K562 (cell line): ENCODE measurements around the gene POLR1H. TPM values are rescaled to one million over a fixed set of nuclear protein-coding genes. Genes with fewer than 3 reads are reported as not detected.

Source experiments
- ETV1 ChIP-seq: fragments of 450-650 bp; conservative IDR thresholded peaks from 2 replicates; pipeline ENCODE4 v1.6.1; 2016; ENCODE audit warnings: missing genetic modification characterization, control low read depth, low read depth, missing compliant biosample characterization
- GABPA ChIP-seq: fragments of 200-800 bp; sonication (Bioruptor generic); conservative IDR thresholded peaks from 2 replicates; pipeline ENCODE4 v1.6.1; 2016; ENCODE audit warnings: low read depth, missing genetic modification characterization, missing compliant biosample characterization
- GTF2E2 ChIP-seq: fragments of 200-800 bp; sonication (Bioruptor generic); IDR thresholded peaks from 2 replicates; pipeline ENCODE4 v1.6.1; 2016; ENCODE audit warnings: missing genetic modification characterization, missing compliant biosample characterization
- HINFP ChIP-seq: fragments of 450-650 bp; conservative IDR thresholded peaks from 2 replicates; pipeline ENCODE4 v1.6.1; 2016; ENCODE audit warnings: missing genetic modification characterization, low read depth, mild to moderate bottlenecking, control low read depth, missing compliant biosample characterization
- HLTF ChIP-seq: fragments of 450-650 bp; IDR thresholded peaks from 2 replicates; pipeline ENCODE4 v1.6.1; 2016
- MEIS2 ChIP-seq: fragments of 450-650 bp; IDR thresholded peaks from 2 replicates; pipeline ENCODE4 v1.6.1; 2014; ENCODE audit warnings: mild to moderate bottlenecking; ENCODE audit not compliant: partially characterized antibody
- NKRF ChIP-seq: fragments of 450-650 bp; IDR thresholded peaks from 2 replicates; pipeline ENCODE4 v1.6.1; 2016; ENCODE audit warnings: borderline replicate concordance
- OTX1 ChIP-seq: fragments of 450-650 bp; formaldehyde crosslinking; IDR thresholded peaks from 2 replicates; pipeline ENCODE4 v1.4.0; 2022; ENCODE audit warnings: mild to moderate bottlenecking
- PHB2 ChIP-seq: fragments of 450-650 bp; IDR thresholded peaks from 2 replicates; pipeline ENCODE4 v1.6.1; 2017; ENCODE audit warnings: low read depth
- SAP30 ChIP-seq: fragments of 200-600 bp; sonication (generic); IDR thresholded peaks from 2 replicates; pipeline ENCODE4 v1.6.1; 2012; ENCODE audit warnings: borderline replicate concordance, low read depth, mild to moderate bottlenecking, moderate library complexity, low read length, control low read depth, inconsistent platforms; ENCODE audit not compliant: insufficient read depth, poor library complexity, severe bottlenecking
- SMARCE1 ChIP-seq: fragments of 450-650 bp; IDR thresholded peaks from 2 replicates; pipeline ENCODE4 v1.7.1; 2016; ENCODE audit warnings: mild to moderate bottlenecking
- TAF9B ChIP-seq: fragments of 450-650 bp; IDR thresholded peaks from 2 replicates; pipeline ENCODE4 v1.6.1; 2018; ENCODE audit warnings: mild to moderate bottlenecking; ENCODE audit not compliant: partially characterized antibody
- TSC22D4 ChIP-seq: fragments of 450-650 bp; IDR thresholded peaks from 2 replicates; pipeline ENCODE4 v1.6.1; 2016; ENCODE audit warnings: missing genetic modification characterization, missing biosample characterization, control low read depth
- UBTF ChIP-seq, 2 experiments: IDR thresholded peaks; 2 replicates each; pipeline ENCODE4 v1.6.1; 2012; ENCODE audit warnings: improper control_type of control experiment in 2 of 2, low read depth in 2 of 2, low read length in 2 of 2, borderline replicate concordance in 1 of 2
- ZNF512 ChIP-seq: IDR thresholded peaks from 2 replicates; pipeline ENCODE4 v1.6.1; 2016; ENCODE audit warnings: missing genetic modification characterization, missing compliant biosample characterization
- ZNF561 ChIP-seq: fragments of 450-650 bp; formaldehyde crosslinking; conservative IDR thresholded peaks from 2 replicates; pipeline ENCODE4 v1.4.0; 2020; ENCODE audit warnings: mild to moderate bottlenecking, moderate library complexity
- polyA plus RNA-seq, 8 experiments: library from polyadenylated mRNA; depleted of rRNA in 4 of 8; stranded (reverse) in 5 of 8; unstranded in 3 of 8; fragments of >200 nt; fragmentation: Nextera tagmentation in 2 of 8; fragmentation: Illumina TruSeq in 1 of 8; extraction: Ambion mirVana in 2 of 8; extraction: Trizol in 1 of 8; gene quantifications; 2 replicates each; pipeline versions ENCODE4 v1.2.1 to v1.2.3, GENCODE V29; 2011 to 2014; ENCODE audit warnings: inconsistent platforms in 1 of 8, missing spikeins in 1 of 8
- total RNA-seq, 7 experiments: library from RNA; depleted of rRNA in 6 of 7; stranded (reverse); fragments of >200 nt in 6 of 7; fragmentation: Illumina TruSeq in 2 of 7; extraction: Trizol in 2 of 7; gene quantifications; 2 replicates each; pipeline versions ENCODE4 v1.2.1 to v1.2.3, GENCODE V29; 2011 to 2021; ENCODE audit warnings: low replicate concordance in 1 of 7

POLR1H gene
- total and polyA plus RNA-seq, 9 of the 15 experiments (the other 6 are each of a cell fraction or from before 2014, with no cell fraction given): 92.2 to 333 (median 143) TPM

- TF ChIP-seq MEIS2 (no peak), ZNF561 (CRISPR knock-in tag) (no peak), SMARCE1 (peak; percentile 40; the same call in 1 of the 2 replicates), HLTF (peak; percentile 80), NKRF (peak; percentile 59; the same call in 1 of the 2 replicates), TAF9B (no peak), TSC22D4 (tag) (0 out of 2 replicates have a peak, but pooled peaks have one; percentile 66), ZNF512 (peak; percentile 87), SAP30 (peak; percentile 6), PHB2 (0 out of 2 replicates have a peak, but pooled peaks have one; percentile 45), UBTF (IDR thresholded peaks at IDR 0.05; ENCODE audit: borderline replicate concordance in 1 of 2, low read depth in 2 of 2, low read length in 2 of 2) (0 out of 4 replicates have a peak, but pooled peaks of 1 of the 2 experiments have one; percentile 0), GABPA (peak; percentile 76; the same call in 1 of the 2 replicates), GTF2E2 (tag) (no peak), OTX1 (CRISPR knock-in tag) (peak; percentile 87), HINFP (tag) (0 out of 2 replicates have a peak, but pooled peaks have one; percentile 30), ETV1 (tag) (no peak)
Observed at GRCh38 chr6:30067460-30068139, 6.5 kb downstream of the POLR1H start (continued).
